IMR-90 (cell line): ENCODE measurements around the gene SIRT2. TPM values are rescaled to one million over a fixed set of nuclear protein-coding genes. Genes with fewer than 3 reads are reported as not detected.
A peak's percentile ranks its signal among the peaks of the same experiment; 100 is the strongest.

Source experiments
- ATAC-seq: fragments of 200-7000 bp; cut with Tn5 transposase; 2 replicates; pipeline ENCODE4 v1.9.1; 2020; ENCODE audit warnings: low read depth, mild to moderate bottlenecking, moderate library complexity
- BruUV-seq: library from RNA; stranded (reverse); fragments of 400-500 nt; replicated peaks from 2 replicates; lab custom pipeline; 2021; lab: Mats Ljungman, UMichigan
- CTCF ChIA-PET: fragments of 300-600 bp; formaldehyde crosslinking; extraction: SDS; loops from one replicate; lab custom pipeline; 2021; ENCODE audit warnings: antibody characterized with exemption; lab: Yijun Ruan, JAX
- POLR2A ChIA-PET: fragments of 300-600 bp; sonication (Branson Sonifier 250); formaldehyde crosslinking; loops from one replicate; lab custom pipeline; 2022; ENCODE audit warnings: antibody characterized with exemption; ENCODE audit not compliant: unreplicated experiment; lab: Charles Lee
- DNase-seq: peaks from one replicate; pipeline ENCODE4 v3.0.0; 2013
- H2AFZ ChIP-seq: replicated peaks from 2 replicates; pipeline ENCODE3; 2013; ENCODE audit warnings: low read length, mild to moderate bottlenecking; ENCODE audit not compliant: poor library complexity
- H2AK5ac ChIP-seq: 2 replicates; pipeline ENCODE4 v1.6.1; 2013; ENCODE audit warnings: low read depth, low read length, inconsistent platforms
- H2AK9ac ChIP-seq: replicated peaks from 2 replicates; pipeline ENCODE3; 2013; ENCODE audit warnings: mild to moderate bottlenecking, low read depth, low read length, moderate library complexity; ENCODE audit not compliant: poor library complexity
- H2BK120ac ChIP-seq: 2 replicates; pipeline ENCODE4 v1.6.1; 2013; ENCODE audit warnings: low read depth, low read length, inconsistent platforms
- H2BK15ac ChIP-seq: 3 replicates; pipeline ENCODE4 v1.6.1; 2013; ENCODE audit warnings: low read depth, low read length, inconsistent platforms
- H2BK20ac ChIP-seq: 2 replicates; pipeline ENCODE4 v1.6.1; 2013; ENCODE audit warnings: low read depth, mild to moderate bottlenecking, inconsistent platforms, low read length, moderate library complexity
- H2BK5ac ChIP-seq: 2 replicates; pipeline ENCODE4 v1.6.1; 2013; ENCODE audit warnings: mild to moderate bottlenecking, low read depth, low read length, inconsistent platforms; ENCODE audit not compliant: poor library complexity, severe bottlenecking
- H3K14ac ChIP-seq: replicated peaks from 2 replicates; pipeline ENCODE4 v1.6.1; 2013; ENCODE audit warnings: low read depth, low read length, inconsistent platforms
- H3K18ac ChIP-seq: 2 replicates; pipeline ENCODE4 v1.6.1; 2013; ENCODE audit warnings: low read depth, low read length, control low read depth
- H3K23ac ChIP-seq: 2 replicates; pipeline ENCODE4 v1.6.1; 2013; ENCODE audit warnings: low read depth, low read length, inconsistent platforms
- H3K27ac ChIP-seq: 2 replicates; pipeline ENCODE4 v1.5.1; 2013; ENCODE audit warnings: mild to moderate bottlenecking, control low read depth, low read length; ENCODE audit not compliant: insufficient read depth
- H3K27me3 ChIP-seq: 2 replicates; pipeline ENCODE4 v1.6.1; 2013; ENCODE audit warnings: low read length; ENCODE audit not compliant: control insufficient read depth, insufficient read depth
- H3K36me3 ChIP-seq: 2 replicates; pipeline ENCODE4 v1.6.1; 2013; ENCODE audit warnings: low read length, mixed read lengths; ENCODE audit not compliant: control insufficient read depth, insufficient read depth
- H3K4ac ChIP-seq: 2 replicates; pipeline ENCODE4 v1.6.1; 2013; ENCODE audit warnings: low read depth, low read length, inconsistent platforms
- H3K4me1 ChIP-seq: 2 replicates; pipeline ENCODE4 v1.6.1; 2013; ENCODE audit warnings: low read length, mixed read lengths; ENCODE audit not compliant: control insufficient read depth, insufficient read depth
- H3K4me2 ChIP-seq: 2 replicates; pipeline ENCODE4 v1.6.1; 2013; ENCODE audit warnings: low read depth, mild to moderate bottlenecking, control low read depth, low read length, moderate library complexity
- H3K4me3 ChIP-seq: 2 replicates; pipeline ENCODE4 v1.5.1; 2013; ENCODE audit warnings: low read depth, mild to moderate bottlenecking, control low read depth, low read length, moderate library complexity; ENCODE audit not compliant: insufficient read depth
- H3K56ac ChIP-seq: 2 replicates; pipeline ENCODE4 v1.6.1; 2013; ENCODE audit warnings: low read length, inconsistent platforms; ENCODE audit not compliant: insufficient read depth; ENCODE audit errors: extremely low read depth
- H3K79me1 ChIP-seq, 2 experiments: 2 replicates each; pipeline ENCODE4 v1.6.1; 2013; ENCODE audit warnings: low read length in 2 of 2, inconsistent platforms in 1 of 2, low read depth in 1 of 2
- H3K9ac ChIP-seq: 2 replicates; pipeline ENCODE4 v1.6.1; 2013; ENCODE audit warnings: low read depth, low read length, control low read depth
- H3K9me1 ChIP-seq: 2 replicates; pipeline ENCODE4 v1.6.1; 2013; ENCODE audit warnings: low read length, inconsistent platforms; ENCODE audit not compliant: insufficient read depth
- H3K9me3 ChIP-seq: 2 replicates; pipeline ENCODE4 v1.6.1; 2013; ENCODE audit warnings: low read length; ENCODE audit not compliant: control insufficient read depth, insufficient read depth
- H4K20me1 ChIP-seq: 2 replicates; pipeline ENCODE4 v1.6.1; 2013; ENCODE audit warnings: low read length, inconsistent platforms; ENCODE audit not compliant: insufficient read depth
- H4K5ac ChIP-seq: 2 replicates; pipeline ENCODE4 v1.6.1; 2013; ENCODE audit warnings: mild to moderate bottlenecking, low read depth, low read length, control low read depth
- H4K8ac ChIP-seq, 2 experiments: 2 replicates each; pipeline ENCODE4 v1.6.1; 2013; ENCODE audit warnings: low read depth in 2 of 2, low read length in 2 of 2, control low read depth in 1 of 2, inconsistent platforms in 1 of 2
- H4K91ac ChIP-seq: 2 replicates; pipeline ENCODE4 v1.6.1; 2013; ENCODE audit warnings: low read depth, low read length, inconsistent platforms; ENCODE audit not compliant: insufficient read depth
- FOS ChIP-seq: fragments of 150-350 bp; IDR thresholded peaks from 2 replicates; pipeline ENCODE4 v1.6.1; 2016; ENCODE audit warnings: low read depth, low read length
- MAFK ChIP-seq: IDR thresholded peaks from 2 replicates; pipeline ENCODE4 v1.6.1; 2012; ENCODE audit warnings: low read depth, low read length, improper control_type of control experiment
- MXI1 ChIP-seq: IDR thresholded peaks from 2 replicates; pipeline ENCODE4 v1.6.1; 2012; ENCODE audit warnings: low read depth, mild to moderate bottlenecking, low read length, moderate library complexity, borderline replicate concordance
- POLR2A ChIP-seq: IDR thresholded peaks from 2 replicates; pipeline ENCODE4 v1.6.1; 2012; ENCODE audit warnings: mild to moderate bottlenecking, low read depth, low read length
- RCOR1 ChIP-seq: IDR thresholded peaks from 2 replicates; pipeline ENCODE4 v1.6.1; 2012; ENCODE audit warnings: mild to moderate bottlenecking, low read length, improper control_type of control experiment; ENCODE audit not compliant: insufficient replicate concordance
- RFX5 ChIP-seq: IDR thresholded peaks from 2 replicates; pipeline ENCODE4 v1.8.0; 2012; ENCODE audit warnings: low read depth, mild to moderate bottlenecking, low read length, moderate library complexity
- WGBS, 2 experiments: methylation state at CpG; one replicate each; pipeline versions ENCODE4 v1.1.5 to v1.1.7; 2013; ENCODE audit warnings: missing lambda C conversion rate in 2 of 2; ENCODE audit not compliant: insufficient read length in 1 of 2; ENCODE audit errors: extremely low coverage in 2 of 2; 5-methylcytosine and 5-hydroxymethylcytosine counted together
- dilution Hi-C: fragments of 300-500 bp; cut with HindIII; formaldehyde crosslinking; loops from one replicate; pipeline ENCODE4 v1.14.3; 2018; ENCODE audit warnings: low sequenced_read_pairs; ENCODE audit not compliant: unreplicated experiment
- in situ Hi-C: fragments of 300-500 bp; cut with MboI; formaldehyde crosslinking; loops from 3 replicates; pipeline ENCODE4 v1.14.3; 2019; ENCODE audit warnings: low sequenced_read_pairs, inconsistent platforms, mixed read lengths
- intact Hi-C: fragments of 100-400 bp; cut with micrococcal nuclease; formaldehyde crosslinking; loops from 2 replicates; pipeline ENCODE4 v1.10.0; 2022
- polyA plus RNA-seq, 3 experiments: library from polyadenylated mRNA; depleted of rRNA; stranded (reverse); fragments of >200 nt; gene quantifications; 2 replicates each; pipeline ENCODE4 v1.2.3, GENCODE V29; 2012; ENCODE audit warnings: low replicate concordance in 1 of 3
- total RNA-seq: library from RNA; depleted of rRNA; stranded (reverse); fragments of >200 nt; gene quantifications from 2 replicates; pipeline ENCODE4 v1.2.3, GENCODE V29; 2012
- TF ChIP-seq, protein P1 (sequence below): conservative IDR thresholded peaks from 2 replicates; pipeline ENCODE4 v1.5.1; 2012; ENCODE audit warnings: mild to moderate bottlenecking, low read depth, low read length, improper control_type of control experiment

The SIRT2 gene
- total and polyA plus RNA-seq, 2 of the 4 experiments (the other 2 are of a cell fraction): 43.0 to 50.0 TPM

DNA sequence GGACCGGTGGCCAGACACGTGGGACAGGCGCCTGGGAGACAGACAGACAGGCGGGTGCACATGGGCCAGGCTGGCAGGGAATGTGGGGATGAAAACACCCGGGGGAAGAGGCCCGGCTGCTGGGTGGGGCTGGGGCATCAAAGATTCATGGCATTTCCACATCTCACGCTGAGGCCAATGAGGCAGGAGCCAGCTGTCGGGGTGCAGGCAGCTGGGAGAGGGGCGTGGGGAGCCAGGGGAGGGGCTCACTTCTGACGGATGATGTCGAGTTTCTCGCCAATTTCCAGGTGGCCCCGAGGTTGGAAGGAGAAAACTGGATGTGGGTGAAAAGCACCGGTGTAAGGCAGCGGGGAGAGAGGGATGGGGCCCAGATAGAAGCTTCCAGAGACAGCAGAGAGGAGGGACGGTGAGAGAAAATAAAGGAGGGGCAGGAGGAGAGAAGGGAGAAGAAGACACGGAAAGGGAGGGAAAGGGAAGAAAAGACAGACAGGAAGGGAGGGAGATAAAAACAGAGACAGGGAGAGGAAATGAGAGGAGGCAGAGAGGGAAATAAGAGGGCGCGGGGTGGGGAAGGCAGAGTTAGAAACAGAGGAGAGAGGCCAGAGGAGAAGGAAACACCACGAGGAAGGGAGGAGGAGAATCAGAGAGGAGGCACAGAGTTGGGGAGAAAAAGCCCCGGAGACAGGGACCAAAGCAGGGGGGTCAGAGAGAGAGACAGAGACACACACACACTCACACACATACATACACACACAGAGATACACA lies 20.6 kb upstream of the SIRT2 start:
- BruUV-seq: no TSS peak
- no peak overlapping the region for H3K27ac ChIP-seq
- in situ Hi-C loops: loop anchor here (10.0 to 25.0 kb wide), 2 partner anchors 183 to 295 kb away; partner anchors contain the start of gene CAPN12

More for the DNA sequence above, 20.6 kb upstream of the SIRT2 start:
- Histone ChIP-seq H3K9me3 (no peaks in the 10 kb centered on the region), H4K20me1 (no peaks in the 10 kb centered on the region; the same call in 1 of the 2 replicates), H3K79me1 (no peaks in the 10 kb centered on the region), H3K27me3 (no peaks in the 10 kb centered on the region), H3K4me2 (no peak overlapping the region), H3K23ac (no peak overlapping the region), H3K56ac (no peak overlapping the region), H2AK9ac (peak overlapping the region; percentile 57), H4K8ac (no peak overlapping the region), H3K4me3 (no peak overlapping the region), H2AK5ac (no peak overlapping the region), H3K4ac (no peak overlapping the region), H2BK120ac (no peak overlapping the region), H2BK20ac (no peak overlapping the region), H4K91ac (no peak overlapping the region), H2AFZ (no peak overlapping the region), H3K18ac (no peak overlapping the region), H3K14ac (no peak overlapping the region), H3K9me1 (no peaks in the 10 kb centered on the region), H2BK5ac (no peak overlapping the region), H3K4me1 (no peaks in the 10 kb centered on the region), H2BK15ac (no peak overlapping the region), H3K9ac (no peak overlapping the region), H4K5ac (no peak overlapping the region), H3K36me3 (peaks cover 16% of the 10 kb centered on the region)
- no peak for ATAC-seq
- ChIA-PET CTCF (interaction anchor here (1.1 kb wide), 1 partner anchor 11 kb away, joined by 6 read pairs; the partner anchor contains the start of genes MRPS12 and SARS2), POLR2A (interaction anchor here (0.5 kb wide), 1 partner anchor 46 kb away, joined by 3 read pairs; no protein-coding TSS in a partner anchor)
- no peak for DNase-seq
- 57% methylated on average over 17 of the region's 21 CpGs; no CpG with 5 or more reads in 1 of the 2 experiments for WGBS, 2 experiments
- TF ChIP-seq RCOR1: no peak
- TF ChIP-seq MAFK: no peak
- no peak for TF ChIP-seq POLR2A
- TF ChIP-seq MXI1: no peak
- no peak for TF ChIP-seq FOS
- no peak for TF ChIP-seq RFX5
- TF ChIP-seq, protein P1, sequence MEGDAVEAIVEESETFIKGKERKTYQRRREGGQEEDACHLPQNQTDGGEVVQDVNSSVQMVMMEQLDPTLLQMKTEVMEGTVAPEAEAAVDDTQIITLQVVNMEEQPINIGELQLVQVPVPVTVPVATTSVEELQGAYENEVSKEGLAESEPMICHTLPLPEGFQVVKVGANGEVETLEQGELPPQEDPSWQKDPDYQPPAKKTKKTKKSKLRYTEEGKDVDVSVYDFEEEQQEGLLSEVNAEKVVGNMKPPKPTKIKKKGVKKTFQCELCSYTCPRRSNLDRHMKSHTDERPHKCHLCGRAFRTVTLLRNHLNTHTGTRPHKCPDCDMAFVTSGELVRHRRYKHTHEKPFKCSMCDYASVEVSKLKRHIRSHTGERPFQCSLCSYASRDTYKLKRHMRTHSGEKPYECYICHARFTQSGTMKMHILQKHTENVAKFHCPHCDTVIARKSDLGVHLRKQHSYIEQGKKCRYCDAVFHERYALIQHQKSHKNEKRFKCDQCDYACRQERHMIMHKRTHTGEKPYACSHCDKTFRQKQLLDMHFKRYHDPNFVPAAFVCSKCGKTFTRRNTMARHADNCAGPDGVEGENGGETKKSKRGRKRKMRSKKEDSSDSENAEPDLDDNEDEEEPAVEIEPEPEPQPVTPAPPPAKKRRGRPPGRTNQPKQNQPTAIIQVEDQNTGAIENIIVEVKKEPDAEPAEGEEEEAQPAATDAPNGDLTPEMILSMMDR: no peak
- dilution Hi-C loops: no loop called here
- intact Hi-C loops: no loop called here
